SHP77 (cell line): ENCODE data around the gene CRISPLD2.
A peak's percentile ranks its signal among the peaks of the same experiment; 100 is the strongest.
"Not testable (repeated sequence)": the region's sequence is repeated elsewhere in the genome, so short reads cannot be mapped to it uniquely, and the experiment has no call there.

ENCODE experiments used
- DNase-seq, 2 experiments: peaks; one replicate each; lab custom pipeline; 2025; lab: John Stamatoyannopoulos, UW

Gene CRISPLD2

GRCh38 chr16:84840687-84841627, 21.2 kb downstream of the CRISPLD2 start:
- DNase-seq, result no peak

DNA sequence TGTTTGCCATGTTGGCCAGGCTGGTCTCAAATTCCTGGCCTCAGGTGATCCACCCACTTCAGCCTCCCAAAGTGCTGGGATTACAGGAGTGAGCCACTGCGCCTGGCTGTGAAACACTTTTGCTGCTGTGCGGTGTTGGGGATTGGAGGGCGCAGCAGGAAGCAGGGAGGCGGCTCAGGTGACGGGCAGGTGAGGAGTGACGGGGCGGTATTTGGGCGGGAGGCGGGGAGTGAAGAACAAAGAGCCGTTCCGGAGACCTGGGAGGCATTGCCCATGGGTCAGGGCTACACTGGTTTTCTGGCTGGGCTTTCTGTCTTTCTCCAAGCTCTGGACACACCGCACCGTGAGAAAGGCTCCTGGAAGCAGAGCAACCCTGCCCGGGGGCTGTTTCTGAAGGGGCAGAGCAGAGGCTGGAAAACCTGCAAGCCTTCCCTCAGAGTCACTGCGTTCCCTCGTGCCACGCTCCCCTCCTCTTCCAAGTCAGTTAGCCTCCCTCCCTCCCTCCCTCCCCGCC, 22.1 kb downstream of the CRISPLD2 start:
- DNase-seq, result no peak

DNA sequence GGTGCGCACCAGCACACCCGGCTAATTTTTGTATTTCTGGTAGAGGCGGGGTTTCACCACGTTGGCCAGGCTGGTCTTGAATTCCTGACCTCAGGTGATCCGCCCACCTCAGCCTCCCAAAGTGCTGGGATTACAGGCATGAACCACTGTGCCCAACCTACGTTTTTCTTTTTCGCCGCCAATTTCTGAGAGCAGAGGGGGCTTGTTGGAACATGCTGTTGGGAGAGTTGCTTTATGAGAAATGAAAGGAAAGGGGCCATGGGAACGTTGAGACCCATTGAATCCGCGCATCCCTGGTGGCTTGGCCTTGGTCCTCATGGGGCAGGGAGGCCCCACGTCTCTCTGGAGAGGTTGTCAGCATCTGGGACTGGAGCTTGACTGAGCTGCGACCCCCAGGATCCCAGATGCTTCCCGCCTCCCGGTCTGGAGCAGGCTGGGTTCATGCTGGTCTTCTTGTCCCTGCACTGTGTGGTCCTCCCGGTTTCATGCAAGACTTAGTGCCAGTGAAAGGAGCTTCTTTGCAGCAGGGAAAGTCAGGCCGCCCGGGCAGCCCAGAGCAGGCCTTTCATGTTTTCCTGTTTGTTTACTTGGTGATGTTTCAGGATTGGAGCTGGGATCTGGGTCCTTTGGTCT, 22.8 kb downstream of the CRISPLD2 start:
- DNase-seq, result no peak

DNA sequence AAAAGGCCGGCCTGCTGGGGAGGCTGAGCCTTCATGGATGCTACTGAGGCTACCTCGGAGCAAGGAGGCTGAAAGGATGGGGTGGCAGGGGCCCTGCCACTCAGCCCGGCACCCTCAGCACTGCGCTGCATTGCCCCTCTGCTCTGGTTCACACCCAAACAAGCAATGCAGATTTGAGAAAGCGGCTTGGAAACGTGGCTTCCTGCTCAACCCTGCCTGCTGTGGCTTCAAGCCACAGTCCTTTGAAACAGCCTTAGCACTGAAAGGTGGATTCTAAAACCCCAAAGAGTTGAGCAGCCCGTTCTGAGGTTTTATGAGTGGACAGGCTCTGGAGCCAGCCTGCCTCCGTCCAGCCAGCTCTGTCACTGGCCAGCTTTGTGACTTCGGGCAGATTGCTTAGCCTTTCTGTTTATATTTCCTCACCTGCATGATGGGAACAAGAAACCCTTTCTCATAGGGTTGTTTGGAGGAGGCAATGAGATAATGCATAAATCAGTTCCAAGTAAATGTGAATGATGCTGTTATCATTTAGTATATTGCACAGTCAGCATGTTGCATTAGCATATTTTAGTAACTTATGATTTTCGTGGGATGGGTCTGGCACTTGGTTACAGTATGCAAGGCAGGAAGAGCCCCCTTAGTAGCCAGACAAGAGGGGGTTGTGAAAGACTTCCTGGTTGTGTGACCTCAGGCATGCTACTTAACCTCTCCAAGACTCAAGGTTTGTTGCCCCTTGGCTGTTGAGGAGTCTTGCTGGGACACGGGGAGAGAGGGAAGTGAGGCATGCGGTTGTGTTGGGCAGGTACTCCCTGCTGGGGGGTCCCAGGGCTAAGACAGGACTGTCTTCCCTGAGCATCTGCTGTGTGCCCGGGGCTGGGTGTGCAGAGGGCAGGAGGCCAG, 23.6 kb downstream of the CRISPLD2 start:
- DNase-seq, result no peak

GRCh38 chr16:84844049-84844350, 24.2 kb downstream of the CRISPLD2 start:
- DNase-seq, result peak; percentile 30 to 57

- no peak for DNase-seq
These were observed 25.0 kb downstream of the CRISPLD2 start for GRCh38 chr16:84844559-84845495.

GRCh38 chr16:84845496-84846002, 25.8 kb downstream of the CRISPLD2 start:
- DNase-seq, result no peak

GRCh38 chr16:84847564-84848355, 28.0 kb downstream of the CRISPLD2 start:
- no peak for DNase-seq

GRCh38 chr16:84848986-84849634, 29.3 kb downstream of the CRISPLD2 start:
- DNase-seq, result no peak

- no peak for DNase-seq
These were observed 30.0 kb downstream of the CRISPLD2 start for GRCh38 chr16:84849751-84850150.

- no peak for DNase-seq
These were observed 30.9 kb downstream of the CRISPLD2 start for GRCh38 chr16:84850714-84851113.

GRCh38 chr16:84851192-84852127, 31.7 kb downstream of the CRISPLD2 start:
- peak; percentile 97 to 98 for DNase-seq

- no peak for DNase-seq
These were observed 33.7 kb downstream of the CRISPLD2 start for GRCh38 chr16:84853534-84853933.

- DNase-seq, result no peak
These were observed 35.0 kb downstream of the CRISPLD2 start for GRCh38 chr16:84854759-84855158.

DNA sequence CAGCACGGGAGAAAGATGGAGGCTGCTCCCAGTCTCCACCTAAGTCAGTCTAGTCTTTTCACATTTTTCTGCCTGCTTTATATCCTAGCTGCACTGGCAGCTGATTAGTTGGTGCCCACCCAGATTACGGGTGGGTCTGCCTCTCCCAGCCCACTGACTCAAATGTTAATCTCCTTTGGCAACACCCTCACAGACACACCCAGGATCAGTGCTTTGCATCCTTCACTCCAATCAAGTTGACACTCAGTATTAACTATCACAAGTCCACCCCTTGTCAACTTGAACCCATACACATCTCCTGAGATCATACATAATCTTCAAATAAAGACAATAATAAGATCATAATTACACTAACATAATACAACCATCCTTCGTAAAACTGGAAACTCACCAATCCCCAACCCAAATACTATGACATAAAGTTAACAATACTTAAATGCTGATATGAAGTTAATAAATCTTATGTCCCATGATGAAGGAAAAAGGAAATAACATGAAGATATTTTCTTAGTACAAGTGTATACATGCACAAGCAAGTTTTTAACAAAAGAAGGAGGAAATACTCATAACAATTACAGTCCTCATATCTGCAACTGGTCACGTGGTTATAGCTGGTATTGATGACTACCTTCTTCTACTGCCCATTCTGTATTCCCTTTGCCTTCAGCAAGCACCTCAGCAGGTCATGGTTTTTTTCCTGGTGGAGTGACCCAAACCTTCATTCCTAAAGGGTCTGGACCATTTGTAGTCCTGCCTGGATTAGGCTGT, 35.8 kb downstream of the CRISPLD2 start:
- DNase-seq, result not testable (repeated sequence)

DNA sequence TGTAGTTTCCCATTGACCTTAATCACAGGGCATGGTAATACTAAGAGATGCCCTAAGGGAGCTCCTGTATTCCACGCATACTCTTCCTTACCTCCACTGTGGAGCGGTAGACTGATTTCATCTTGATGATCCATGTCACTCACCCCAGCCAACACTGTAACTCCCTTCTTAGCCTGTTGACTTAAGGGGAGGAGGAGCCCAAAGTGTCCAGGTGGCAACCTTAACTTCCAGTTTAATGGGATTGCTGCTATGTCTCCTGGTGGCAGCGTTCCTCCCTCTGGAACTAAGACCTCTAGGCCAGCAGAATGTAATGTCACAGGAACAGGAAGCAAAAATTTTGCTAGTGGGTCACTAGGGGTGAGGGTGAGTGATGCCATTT, 36.4 kb downstream of the CRISPLD2 start:
- DNase-seq, result not testable (repeated sequence)

GRCh38 chr16:84856811-84857210, 37.0 kb downstream of the CRISPLD2 start:
- not testable (repeated sequence) for DNase-seq

DNA sequence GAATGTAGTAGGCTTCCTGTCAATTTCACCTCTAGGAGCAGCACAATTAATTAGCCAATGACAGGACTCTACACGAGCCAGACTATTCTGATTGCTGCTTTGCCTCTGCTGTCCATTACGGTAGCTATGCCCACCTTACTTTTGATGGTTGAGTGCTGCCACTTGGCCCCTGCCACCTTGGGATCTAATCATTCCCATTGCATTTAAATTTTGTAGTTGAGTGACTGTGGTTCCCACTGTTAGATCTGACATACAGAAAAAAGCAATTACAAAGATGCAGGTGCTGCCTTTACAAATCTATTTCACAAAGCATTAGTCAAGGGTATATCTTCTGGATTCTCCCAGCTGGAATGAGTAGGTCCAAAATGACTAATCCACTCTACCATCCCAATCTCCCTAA, 39.9 kb downstream of the CRISPLD2 start:
- no peak for DNase-seq
